HepG2 (cell line): Measurements from ENCODE around the gene ZNHIT1. TPM values are rescaled to one million over a fixed set of nuclear protein-coding genes. Genes with fewer than 3 reads are reported as not detected.

Experiments used
- AKAP8 ChIP-seq: sonication (generic); formaldehyde crosslinking; IDR thresholded peaks from 2 replicates; pipeline ENCODE4 v1.5.1; 2020; ENCODE audit warnings: mild to moderate bottlenecking, missing genetic modification reagents
- ARNT2 ChIP-seq: sonication (generic); formaldehyde crosslinking; IDR thresholded peaks from 2 replicates; pipeline ENCODE4 v1.8.0; 2022; ENCODE audit warnings: mild to moderate bottlenecking, low read depth, missing genetic modification reagents, moderate library complexity
- ATF1 ChIP-seq: IDR thresholded peaks from 2 replicates; pipeline ENCODE4 v1.6.1; 2016; ENCODE audit warnings: mild to moderate bottlenecking, control low read depth
- ATRX ChIP-seq: sonication (generic); formaldehyde crosslinking; IDR thresholded peaks from 2 replicates; pipeline ENCODE4 v1.4.0; 2020; ENCODE audit warnings: missing genetic modification reagents, borderline replicate concordance
- DMAP1 ChIP-seq: IDR thresholded peaks from 2 replicates; pipeline ENCODE4 v1.6.1; 2016
- FIP1L1 ChIP-seq: fragments of 200-400 bp; formaldehyde crosslinking; IDR thresholded peaks from 2 replicates; pipeline ENCODE4 v1.6.1; 2018; ENCODE audit warnings: low read depth, mild to moderate bottlenecking, low read length, moderate library complexity, borderline replicate concordance; ENCODE audit not compliant: insufficient read depth
- JUNB ChIP-seq: sonication (generic); formaldehyde crosslinking; IDR thresholded peaks from 2 replicates; pipeline ENCODE4 v1.8.0; 2022; ENCODE audit warnings: missing genetic modification reagents, mild to moderate bottlenecking, borderline replicate concordance
- MBD4 ChIP-seq: IDR thresholded peaks from 2 replicates; pipeline ENCODE4 v1.6.1; 2012; ENCODE audit warnings: low read length, inconsistent platforms, borderline replicate concordance
- MEF2D ChIP-seq: sonication (generic); formaldehyde crosslinking; IDR thresholded peaks from 2 replicates; pipeline ENCODE4 v1.5.1; 2020; ENCODE audit warnings: mild to moderate bottlenecking, missing genetic modification reagents
- MEIS1 ChIP-seq: sonication (generic); formaldehyde crosslinking; IDR thresholded peaks from 2 replicates; pipeline ENCODE4 v1.9.0; 2021; ENCODE audit warnings: mild to moderate bottlenecking, missing genetic modification reagents, moderate library complexity, borderline replicate concordance
- MEIS2 ChIP-seq: sonication (generic); formaldehyde crosslinking; IDR thresholded peaks from 2 replicates; pipeline ENCODE4 v1.9.0; 2021; ENCODE audit warnings: mild to moderate bottlenecking, missing genetic modification reagents
- NCOA5 ChIP-seq: sonication (generic); formaldehyde crosslinking; IDR thresholded peaks from 2 replicates; pipeline ENCODE4 v1.4.0; 2020; ENCODE audit warnings: missing genetic modification reagents
- NFATC3 ChIP-seq: sonication (generic); formaldehyde crosslinking; IDR thresholded peaks from 2 replicates; pipeline ENCODE4 v1.5.1; 2020; ENCODE audit warnings: mild to moderate bottlenecking, missing genetic modification reagents
- POLR2AphosphoS2 ChIP-seq: IDR thresholded peaks from 2 replicates; pipeline ENCODE4 v1.6.1; 2011; ENCODE audit warnings: low read depth, low read length, improper control_type of control experiment
- SETDB1 ChIP-seq: sonication (generic); formaldehyde crosslinking; IDR thresholded peaks from 2 replicates; pipeline ENCODE4 v1.5.1; 2020; ENCODE audit warnings: missing genetic modification reagents, mild to moderate bottlenecking, borderline replicate concordance
- SKI ChIP-seq: fragments of 450-650 bp; IDR thresholded peaks from one replicate; pipeline ENCODE4 v1.6.1; 2018; ENCODE audit warnings: mild to moderate bottlenecking; ENCODE audit not compliant: partially characterized antibody
- THYN1 ChIP-seq: sonication (generic); formaldehyde crosslinking; IDR thresholded peaks from 2 replicates; pipeline ENCODE4 v1.8.1; 2023; ENCODE audit warnings: low read depth, mild to moderate bottlenecking, moderate library complexity, missing genetic modification reagents, borderline replicate concordance
- WIZ ChIP-seq: sonication (generic); formaldehyde crosslinking; IDR thresholded peaks from 2 replicates; pipeline ENCODE4 v1.5.1; 2020; ENCODE audit warnings: mild to moderate bottlenecking, missing genetic modification reagents
- YY1 ChIP-seq: IDR thresholded peaks from 2 replicates; pipeline ENCODE4 v1.6.1; 2011; ENCODE audit warnings: low read length, low read depth, moderate library complexity, mild to moderate bottlenecking; ENCODE audit not compliant: insufficient read depth, insufficient replicate concordance
- ZFP90 ChIP-seq: sonication (generic); formaldehyde crosslinking; IDR thresholded peaks from 2 replicates; pipeline ENCODE4 v1.8.0; 2022; ENCODE audit warnings: missing genetic modification reagents, mild to moderate bottlenecking, inconsistent platforms, borderline replicate concordance
- ZNF326 ChIP-seq: sonication (generic); formaldehyde crosslinking; IDR thresholded peaks from 2 replicates; pipeline ENCODE4 v1.4.0; 2020; ENCODE audit warnings: missing genetic modification reagents, borderline replicate concordance
- ZNF383 ChIP-seq: sonication (generic); formaldehyde crosslinking; IDR thresholded peaks from 2 replicates; pipeline ENCODE4 v1.4.0; 2020; ENCODE audit warnings: missing genetic modification reagents, mild to moderate bottlenecking, borderline replicate concordance
- ZNF552 ChIP-seq: sonication (generic); formaldehyde crosslinking; IDR thresholded peaks from 2 replicates; pipeline ENCODE4 v1.9.0; 2022; ENCODE audit warnings: missing genetic modification reagents, mild to moderate bottlenecking, borderline replicate concordance
- ZNF564 ChIP-seq: sonication (generic); formaldehyde crosslinking; IDR thresholded peaks from 2 replicates; pipeline ENCODE4 v1.8.1; 2023; ENCODE audit warnings: mild to moderate bottlenecking, missing genetic modification reagents
- ZNF737 ChIP-seq: sonication (generic); formaldehyde crosslinking; IDR thresholded peaks from 2 replicates; pipeline ENCODE4 v1.5.0; 2020; ENCODE audit warnings: missing genetic modification reagents, mild to moderate bottlenecking, borderline replicate concordance
- ZNF792 ChIP-seq: IDR thresholded peaks from 2 replicates; pipeline ENCODE4 v1.6.1; 2016
- polyA plus RNA-seq, 8 experiments: library from polyadenylated mRNA; depleted of rRNA in 3 of 8; stranded (reverse) in 7 of 8; unstranded in 1 of 8; fragments of >200 nt; fragmentation: Illumina TruSeq in 4 of 8; extraction: Trizol in 4 of 8; gene quantifications; 2 replicates each; pipeline versions ENCODE4 v1.2.1 to v1.2.3, GENCODE V29; 2011 to 2016; ENCODE audit warnings: low read depth in 4 of 8, missing spikeins in 1 of 8, mixed read lengths in 1 of 8; ENCODE audit not compliant: insufficient read depth in 1 of 8
- total RNA-seq, 5 experiments: library from RNA; depleted of rRNA; stranded (reverse); fragments of >200 nt; fragmentation: Illumina TruSeq; extraction: Trizol; gene quantifications; 2 replicates each; pipeline ENCODE4 v1.2.3, GENCODE V29; 2016; ENCODE audit warnings: low read depth in 1 of 5
- TF ChIP-seq, protein P1 (sequence below): fragments of 450-650 bp; IDR thresholded peaks from 2 replicates; pipeline ENCODE4 v1.6.1; 2016
- TF ChIP-seq, protein P2 (sequence below), 2 experiments: fragments of 450-650 bp in 1 of 2; sonication (generic) in 1 of 2; formaldehyde crosslinking; IDR thresholded peaks; 2 replicates each; pipeline versions ENCODE4 v1.5.0 to v1.8.0; 2020 to 2022; ENCODE audit warnings: mild to moderate bottlenecking in 1 of 2, missing genetic modification reagents in 1 of 2
- TF ChIP-seq, protein P3 (sequence below): sonication (generic); formaldehyde crosslinking; IDR thresholded peaks from 2 replicates; pipeline ENCODE4 v1.8.0; 2022; ENCODE audit warnings: mild to moderate bottlenecking, missing genetic modification reagents, moderate library complexity

Gene ZNHIT1
- total and polyA plus RNA-seq, 2 of the 13 experiments (the other 11 are each of a cell fraction or from before 2014, with no cell fraction given) = 32.5 to 64.5 TPM

DNA sequence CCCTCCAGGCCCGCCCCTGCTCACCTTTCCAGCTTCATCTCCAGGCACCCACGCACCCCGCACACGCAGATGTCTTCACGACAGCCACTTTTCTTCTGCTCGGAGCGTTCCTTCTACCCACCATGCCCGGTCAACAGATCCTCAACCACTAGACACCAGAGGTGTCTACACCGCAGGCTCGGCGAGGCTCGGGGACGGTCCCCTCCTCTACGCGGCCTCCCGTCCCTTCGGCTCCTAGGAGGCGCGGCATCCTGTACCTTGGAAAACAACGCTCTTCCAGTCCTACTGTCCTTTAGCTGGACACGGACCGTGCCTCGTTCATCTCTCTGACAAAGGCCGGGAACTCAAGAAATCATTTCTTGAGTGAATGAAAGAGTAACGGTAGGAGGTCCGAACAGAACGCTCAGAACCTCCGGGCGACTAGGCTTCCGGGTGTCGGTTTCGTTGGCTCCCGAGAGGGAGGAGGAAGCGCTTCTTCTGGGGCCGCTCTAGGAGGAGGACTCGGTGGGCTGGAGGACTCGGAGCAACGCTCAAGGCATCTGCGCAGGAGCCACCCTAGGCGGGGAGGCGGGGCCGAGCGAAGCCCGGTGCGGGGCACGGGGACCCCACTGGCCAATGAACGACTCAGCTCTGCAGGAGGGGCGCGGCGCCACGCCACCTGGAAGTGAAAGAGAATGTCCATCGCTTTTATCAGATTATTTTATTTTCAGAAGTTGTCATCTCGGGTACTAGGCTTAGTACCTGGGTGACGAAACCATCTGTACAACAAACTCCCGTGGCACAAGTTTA lies 34.1 kb downstream of the ZNHIT1 start (continued):
- TF ChIP-seq ZNF792 (CRISPR knock-in tag) = no peak
- no peak; the same call in 1 of the 2 replicates for TF ChIP-seq MEIS2 (CRISPR knock-in tag)
- TF ChIP-seq MEIS1 (CRISPR knock-in tag) = no peak
- TF ChIP-seq, protein P1, sequence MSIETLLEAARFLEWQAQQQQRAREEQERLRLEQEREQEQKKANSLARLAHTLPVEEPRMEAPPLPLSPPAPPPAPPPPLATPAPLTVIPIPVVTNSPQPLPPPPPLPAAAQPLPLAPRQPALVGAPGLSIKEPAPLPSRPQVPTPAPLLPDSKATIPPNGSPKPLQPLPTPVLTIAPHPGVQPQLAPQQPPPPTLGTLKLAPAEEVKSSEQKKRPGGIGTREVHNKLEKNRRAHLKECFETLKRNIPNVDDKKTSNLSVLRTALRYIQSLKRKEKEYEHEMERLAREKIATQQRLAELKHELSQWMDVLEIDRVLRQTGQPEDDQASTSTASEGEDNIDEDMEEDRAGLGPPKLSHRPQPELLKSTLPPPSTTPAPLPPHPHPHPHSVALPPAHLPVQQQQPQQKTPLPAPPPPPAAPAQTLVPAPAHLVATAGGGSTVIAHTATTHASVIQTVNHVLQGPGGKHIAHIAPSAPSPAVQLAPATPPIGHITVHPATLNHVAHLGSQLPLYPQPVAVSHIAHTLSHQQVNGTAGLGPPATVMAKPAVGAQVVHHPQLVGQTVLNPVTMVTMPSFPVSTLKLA = peak; percentile 34; the same call in 1 of the 2 replicates
- no peak for TF ChIP-seq ZFP90
- TF ChIP-seq JUNB = no peak
- TF ChIP-seq AKAP8 = no peak
- peak; percentile 56; the same call in 1 of the 2 replicates for TF ChIP-seq DMAP1 (CRISPR knock-in tag)
- TF ChIP-seq POLR2AphosphoS2 = no peak
- TF ChIP-seq ARNT2 = peak; percentile 54
- TF ChIP-seq ZNF326 (CRISPR knock-in tag) = no peak
- peak; percentile 85; the same call in 1 of the 2 replicates for TF ChIP-seq NFATC3 (CRISPR knock-in tag)
- TF ChIP-seq ATF1 (CRISPR knock-in tag) = peak; percentile 70
- no peak for TF ChIP-seq ZNF552 (CRISPR knock-in tag)
- no peak for TF ChIP-seq FIP1L1
- TF ChIP-seq ZNF564 (CRISPR knock-in tag) = no peak
- TF ChIP-seq SKI = peak; percentile 34
- no peak for TF ChIP-seq NCOA5 (CRISPR knock-in tag)
- no peak for TF ChIP-seq ZNF737 (CRISPR knock-in tag)
- peak; percentile 47 for TF ChIP-seq YY1
- no peak for TF ChIP-seq MBD4
- TF ChIP-seq, protein P2, sequence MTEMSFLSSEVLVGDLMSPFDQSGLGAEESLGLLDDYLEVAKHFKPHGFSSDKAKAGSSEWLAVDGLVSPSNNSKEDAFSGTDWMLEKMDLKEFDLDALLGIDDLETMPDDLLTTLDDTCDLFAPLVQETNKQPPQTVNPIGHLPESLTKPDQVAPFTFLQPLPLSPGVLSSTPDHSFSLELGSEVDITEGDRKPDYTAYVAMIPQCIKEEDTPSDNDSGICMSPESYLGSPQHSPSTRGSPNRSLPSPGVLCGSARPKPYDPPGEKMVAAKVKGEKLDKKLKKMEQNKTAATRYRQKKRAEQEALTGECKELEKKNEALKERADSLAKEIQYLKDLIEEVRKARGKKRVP (CRISPR knock-in tag; IDR thresholded peaks at IDR 0.05) = peak in 1 of 2 experiments; percentile 47; a peak in 1 of 4 replicates
- TF ChIP-seq, protein P3, sequence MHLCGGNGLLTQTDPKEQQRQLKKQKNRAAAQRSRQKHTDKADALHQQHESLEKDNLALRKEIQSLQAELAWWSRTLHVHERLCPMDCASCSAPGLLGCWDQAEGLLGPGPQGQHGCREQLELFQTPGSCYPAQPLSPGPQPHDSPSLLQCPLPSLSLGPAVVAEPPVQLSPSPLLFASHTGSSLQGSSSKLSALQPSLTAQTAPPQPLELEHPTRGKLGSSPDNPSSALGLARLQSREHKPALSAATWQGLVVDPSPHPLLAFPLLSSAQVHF = no peak
- no peak for TF ChIP-seq THYN1 (CRISPR knock-in tag)
- no peak for TF ChIP-seq SETDB1 (CRISPR knock-in tag)
- TF ChIP-seq WIZ (CRISPR knock-in tag) = no peak
- TF ChIP-seq ATRX (CRISPR knock-in tag) = no peak
- TF ChIP-seq ZNF383 (CRISPR knock-in tag) = no peak
- no peak; the same call in 1 of the 2 replicates for TF ChIP-seq MEF2D (CRISPR knock-in tag)
